SIG-M5 treated with dmso at 0.1 percent for 504 hours (cell line): ENCODE results near the gene KCNIP4.
"Not testable (repeated sequence)": the region's sequence is repeated elsewhere in the genome, so short reads cannot be mapped to it uniquely, and the experiment has no call there.

Experiments used
- DNase-seq: peaks from one replicate; lab custom pipeline; 2025; ENCODE audit not compliant: unreplicated experiment; lab: John Stamatoyannopoulos, UW

KCNIP4 gene

GRCh38 chr4:21948347-21949072 lies at the start of gene KCNIP4:
Gene KCNIP4 (minus strand): TSS chr4:21948772.
- DNase-seq = no peak

GRCh38 chr4:21996618-21997017 lies 48.0 kb upstream of the KCNIP4 start:
- not testable (repeated sequence) for DNase-seq

GRCh38 chr4:21992330-21992729 lies 43.8 kb upstream of the KCNIP4 start:
- DNase-seq = no peak

GRCh38 chr4:21991562-21991961 lies 43.0 kb upstream of the KCNIP4 start:
- no peak for DNase-seq

- DNase-seq = no peak
Measured at GRCh38 chr4:21991050-21991449, 42.5 kb upstream of the KCNIP4 start.

GRCh38 chr4:21989351-21989750 lies 40.8 kb upstream of the KCNIP4 start:
- DNase-seq = no peak

GRCh38 chr4:21986307-21986706 lies 37.7 kb upstream of the KCNIP4 start:
- DNase-seq = no peak

- DNase-seq = no peak
Measured at GRCh38 chr4:21982087-21982486, 33.5 kb upstream of the KCNIP4 start.

- DNase-seq = no peak
Measured at GRCh38 chr4:21979196-21979595, 30.6 kb upstream of the KCNIP4 start.

- DNase-seq = no peak
Measured at GRCh38 chr4:21976166-21976565, 27.6 kb upstream of the KCNIP4 start.

GRCh38 chr4:21973850-21974249 lies 25.3 kb upstream of the KCNIP4 start:
- DNase-seq = no peak

- no peak for DNase-seq
Measured at GRCh38 chr4:21964762-21965319, 16.3 kb upstream of the KCNIP4 start.

- no peak for DNase-seq
Measured at GRCh38 chr4:21962691-21963090, 14.1 kb upstream of the KCNIP4 start.

- DNase-seq = no peak
Measured at GRCh38 chr4:21960793-21961192, 12.2 kb upstream of the KCNIP4 start.

- no peak for DNase-seq
Measured at GRCh38 chr4:21954916-21955315, 6.3 kb upstream of the KCNIP4 start.

GRCh38 chr4:21953653-21954052 lies 5.1 kb upstream of the KCNIP4 start:
- no peak for DNase-seq

GRCh38 chr4:21952549-21952948 lies 4.0 kb upstream of the KCNIP4 start:
- DNase-seq = no peak

- no peak for DNase-seq
Measured at GRCh38 chr4:21949073-21949457, 493 bp upstream of the KCNIP4 start.

GRCh38 chr4:21947791-21948346 lies 703 bp downstream of the KCNIP4 start:
- no peak for DNase-seq

GRCh38 chr4:21946858-21947257 lies 1.7 kb downstream of the KCNIP4 start:
- DNase-seq = no peak

- no peak for DNase-seq
Measured at GRCh38 chr4:21921526-21922180, 26.9 kb downstream of the KCNIP4 start.

- no peak for DNase-seq
Measured at GRCh38 chr4:21915761-21916160, 32.8 kb downstream of the KCNIP4 start.
